Measurements from ENCODE around the gene PKP3.
"Not testable (repeated sequence)": the region's sequence is repeated elsewhere in the genome, so short reads cannot be mapped to it uniquely, and the experiment has no call there.

The PKP3 gene

DNA sequence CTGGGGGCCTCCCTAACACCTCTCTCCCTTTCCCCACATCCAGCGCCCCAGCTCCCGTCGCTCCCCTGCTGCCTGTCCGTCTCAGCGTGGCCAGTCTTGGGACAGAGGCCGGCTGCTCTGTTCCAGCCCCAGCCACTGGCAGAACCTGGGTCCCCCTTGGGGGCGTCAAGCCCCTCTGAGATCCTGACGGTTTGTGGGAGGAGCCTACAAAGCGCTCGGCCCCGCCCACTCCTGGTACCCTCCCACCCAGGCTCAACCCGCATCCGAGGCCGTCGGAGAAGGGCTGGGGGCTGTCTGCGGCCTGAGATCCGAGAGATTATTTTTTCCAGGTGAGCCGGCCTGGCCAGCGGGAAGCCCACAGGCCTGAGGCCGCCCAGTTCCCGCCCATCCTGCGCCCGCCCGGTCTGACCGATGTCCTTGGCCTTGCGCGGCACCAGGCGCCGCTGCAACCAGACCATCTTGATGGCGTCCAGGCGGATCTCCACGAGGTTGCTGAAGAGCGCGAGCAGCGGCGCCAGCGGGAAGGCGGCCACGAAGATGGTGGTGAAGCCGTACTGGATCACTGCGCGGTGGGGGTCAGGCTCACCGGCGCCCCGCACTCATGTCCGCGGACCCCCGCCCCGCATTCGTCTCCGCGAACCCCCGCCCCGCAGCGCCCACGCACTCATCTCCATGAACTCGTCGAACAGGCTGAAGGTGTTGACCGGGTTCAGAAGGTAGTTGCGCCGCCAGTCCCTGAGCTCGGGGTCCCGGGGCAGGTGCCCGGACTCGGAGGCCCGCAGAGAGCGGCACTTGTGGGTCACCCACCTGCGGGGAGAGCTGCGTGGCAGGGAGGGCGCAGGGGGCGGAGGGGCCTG is 26.3 kb downstream of the PKP3 start:
- TF ChIP-seq, protein P1, sequence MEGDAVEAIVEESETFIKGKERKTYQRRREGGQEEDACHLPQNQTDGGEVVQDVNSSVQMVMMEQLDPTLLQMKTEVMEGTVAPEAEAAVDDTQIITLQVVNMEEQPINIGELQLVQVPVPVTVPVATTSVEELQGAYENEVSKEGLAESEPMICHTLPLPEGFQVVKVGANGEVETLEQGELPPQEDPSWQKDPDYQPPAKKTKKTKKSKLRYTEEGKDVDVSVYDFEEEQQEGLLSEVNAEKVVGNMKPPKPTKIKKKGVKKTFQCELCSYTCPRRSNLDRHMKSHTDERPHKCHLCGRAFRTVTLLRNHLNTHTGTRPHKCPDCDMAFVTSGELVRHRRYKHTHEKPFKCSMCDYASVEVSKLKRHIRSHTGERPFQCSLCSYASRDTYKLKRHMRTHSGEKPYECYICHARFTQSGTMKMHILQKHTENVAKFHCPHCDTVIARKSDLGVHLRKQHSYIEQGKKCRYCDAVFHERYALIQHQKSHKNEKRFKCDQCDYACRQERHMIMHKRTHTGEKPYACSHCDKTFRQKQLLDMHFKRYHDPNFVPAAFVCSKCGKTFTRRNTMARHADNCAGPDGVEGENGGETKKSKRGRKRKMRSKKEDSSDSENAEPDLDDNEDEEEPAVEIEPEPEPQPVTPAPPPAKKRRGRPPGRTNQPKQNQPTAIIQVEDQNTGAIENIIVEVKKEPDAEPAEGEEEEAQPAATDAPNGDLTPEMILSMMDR (IDR thresholded peaks at IDR 0.05; ENCODE audit: borderline replicate concordance, insufficient read depth, low read depth, low read length): no peak
- H3K4me3 ChIP-seq (ENCODE audit: low read depth, low read length): no peak overlapping the region

DNA sequence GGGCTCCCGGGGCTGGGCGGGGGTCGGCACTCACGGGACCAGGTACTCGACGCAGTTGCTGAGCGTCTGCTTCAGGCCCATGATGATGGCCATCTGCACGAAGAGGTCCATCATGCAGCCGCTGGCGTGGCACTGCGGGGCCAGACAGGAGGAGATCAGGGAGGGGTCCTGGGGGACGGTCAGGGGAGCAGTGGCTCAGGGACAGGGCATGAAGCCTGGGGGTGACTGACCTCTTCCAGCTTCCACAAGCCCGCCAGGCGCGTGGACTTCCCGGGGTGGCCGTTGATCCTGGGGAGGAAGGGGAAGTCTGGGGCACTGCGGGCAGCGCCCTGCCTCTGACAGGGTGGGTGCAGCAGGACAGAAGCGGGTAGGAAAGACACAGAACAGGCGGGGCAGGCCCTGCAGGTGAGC is 26.9 kb downstream of the PKP3 start:
- TF ChIP-seq, protein P1 (IDR thresholded peaks at IDR 0.05; ENCODE audit: borderline replicate concordance, insufficient read depth, low read depth, low read length): no peak
- H3K4me3 ChIP-seq (ENCODE audit: low read depth, low read length): no peak overlapping the region

DNA sequence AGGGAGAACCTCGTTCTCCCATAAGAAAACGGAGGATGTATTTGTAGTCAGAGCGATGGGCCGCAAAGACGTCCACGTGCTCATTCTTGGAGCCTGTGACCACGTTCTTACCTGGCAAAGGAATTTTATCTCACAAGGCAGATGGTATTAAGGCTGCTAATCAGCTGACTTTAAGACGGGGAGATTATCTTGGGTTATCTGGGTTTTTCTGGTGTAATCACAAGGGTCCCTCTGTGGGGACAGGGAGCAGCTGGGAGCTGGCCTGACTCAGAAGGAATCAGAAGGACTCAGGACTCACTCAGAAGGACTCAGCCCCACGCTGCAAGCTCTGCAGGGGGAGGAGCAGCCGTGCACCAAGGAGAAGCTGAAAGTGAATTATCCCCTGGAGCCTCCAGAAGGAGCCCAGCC is 28.2 kb downstream of the PKP3 start:
- TF ChIP-seq, protein P1 (IDR thresholded peaks at IDR 0.05; ENCODE audit: borderline replicate concordance, insufficient read depth, low read depth, low read length): no peak
- H3K4me3 ChIP-seq (ENCODE audit: low read depth, low read length): no peak overlapping the region

DNA sequence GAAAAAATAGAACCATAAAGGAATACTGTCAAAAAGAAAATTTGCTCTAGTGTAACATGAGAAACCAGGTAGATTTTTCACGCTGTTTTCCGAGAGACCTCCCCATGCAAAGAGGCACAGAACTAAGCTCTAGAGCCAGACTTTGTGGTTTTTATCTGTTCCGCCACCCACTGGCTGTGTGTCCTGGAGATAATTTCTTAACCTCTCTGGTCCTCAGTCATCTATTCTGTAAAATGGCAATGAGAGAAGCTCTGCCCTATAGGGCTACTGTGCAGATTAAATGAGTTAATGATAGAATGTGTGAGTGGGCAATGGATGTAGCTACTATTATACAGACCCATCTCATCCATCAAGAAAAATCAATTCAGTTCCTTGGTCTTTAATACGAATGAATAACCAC is 30.2 kb downstream of the PKP3 start:
- TF ChIP-seq, protein P1 (IDR thresholded peaks at IDR 0.05; ENCODE audit: borderline replicate concordance, insufficient read depth, low read depth, low read length): no peak

DNA sequence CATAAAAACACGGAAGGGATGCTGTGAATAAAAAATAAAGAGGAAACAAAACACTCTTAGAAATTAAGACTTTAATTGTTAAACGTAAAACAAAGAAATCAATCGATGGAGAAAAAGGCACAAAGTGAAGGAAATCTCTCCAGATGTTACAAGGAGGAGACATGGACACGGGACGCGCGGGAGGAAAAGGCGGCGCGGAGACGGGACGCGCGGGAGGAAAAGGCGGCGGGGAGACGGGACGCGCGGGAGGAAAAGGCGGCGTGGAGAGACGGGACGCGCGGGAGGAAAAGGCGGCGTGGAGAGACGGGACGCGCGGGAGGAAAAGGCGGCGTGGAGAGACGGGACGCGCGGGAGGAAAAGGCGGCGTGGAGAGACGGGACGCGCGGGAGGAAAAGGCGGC is 30.8 kb downstream of the PKP3 start:
- H3K4me3 ChIP-seq (ENCODE audit: low read depth, low read length): not testable (repeated sequence)

More for the DNA sequence above, 30.2 kb downstream of the PKP3 start:
- no peak overlapping the region for H3K4me3 ChIP-seq (ENCODE audit: low read depth, low read length)

DNA sequence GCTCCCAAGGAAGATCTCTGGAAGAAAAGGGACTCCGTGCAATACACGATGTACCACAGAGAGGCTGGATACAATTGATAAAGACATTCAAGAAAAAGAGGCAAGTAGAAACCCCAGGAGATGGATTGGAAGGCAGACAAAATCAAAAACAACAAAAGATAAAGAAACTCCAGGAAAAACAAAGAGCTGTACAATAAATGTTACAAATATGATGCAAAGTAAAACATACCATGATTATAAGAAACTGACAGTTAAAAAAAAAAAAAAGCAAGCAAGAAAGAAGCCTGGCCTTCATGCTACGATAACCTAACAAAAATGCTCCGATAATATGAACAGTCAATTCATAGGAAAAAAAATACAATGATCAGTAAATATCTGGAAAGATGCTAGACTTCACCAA is 31.3 kb downstream of the PKP3 start:
- TF ChIP-seq, protein P1 (IDR thresholded peaks at IDR 0.05; ENCODE audit: borderline replicate concordance, insufficient read depth, low read depth, low read length): no peak
- H3K4me3 ChIP-seq (ENCODE audit: low read depth, low read length): no peak overlapping the region

DNA sequence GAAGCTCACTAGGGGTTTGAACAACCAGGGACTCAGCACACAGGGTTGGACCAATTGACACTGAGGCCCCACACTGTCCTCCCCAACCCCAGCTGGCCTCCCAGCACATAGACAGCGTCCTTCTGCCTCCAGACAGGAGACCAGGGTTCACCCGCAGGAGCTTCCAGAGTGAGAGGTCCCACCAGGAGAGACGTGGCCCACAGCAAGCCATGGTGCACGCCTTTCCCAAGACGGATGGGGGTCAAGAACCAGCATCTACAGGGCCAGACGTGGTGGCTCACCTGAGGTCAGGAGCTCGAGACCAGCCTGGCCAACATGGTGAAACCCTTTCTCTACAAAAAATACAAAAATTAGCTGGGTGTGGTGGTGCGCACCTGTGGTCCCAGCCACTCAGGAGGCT is 32.8 kb downstream of the PKP3 start:
- TF ChIP-seq, protein P1 (IDR thresholded peaks at IDR 0.05; ENCODE audit: borderline replicate concordance, insufficient read depth, low read depth, low read length): no peak
- no peak overlapping the region for H3K4me3 ChIP-seq (ENCODE audit: low read depth, low read length)
